Measurements from ENCODE around the gene BMP5.

- no peak for TF ChIP-seq CTCF (IDR thresholded peaks at IDR 0.05; ENCODE audit: insufficient read depth, low read length, poor library complexity, severe bottlenecking)
- TF ChIP-seq EZH2phosphoT487 (conservative IDR thresholded peaks at IDR 0.05; ENCODE audit: low read length), result no peak
These were observed 34.0 kb downstream of the BMP5 start for GRCh38 chr6:55841341-55841740.
